Panc1 (cell line): Measurements from ENCODE around the gene TBC1D25.
"Not testable (repeated sequence)": the region's sequence is repeated elsewhere in the genome, so short reads cannot be mapped to it uniquely, and the experiment has no call there.

Source experiments
- POLR2AphosphoS5 ChIP-seq: IDR thresholded peaks from 2 replicates; pipeline ENCODE4 v1.6.1; 2012; ENCODE audit warnings: mild to moderate bottlenecking, low read depth, low read length, moderate library complexity
- SIN3A ChIP-seq: IDR thresholded peaks from 2 replicates; pipeline ENCODE4 v1.6.1; 2012; ENCODE audit warnings: low read depth, mild to moderate bottlenecking, low read length, moderate library complexity, borderline replicate concordance; ENCODE audit not compliant: insufficient read depth
- TF ChIP-seq, protein P1 (sequence below): fragments of 450-650 bp; IDR thresholded peaks from 2 replicates; pipeline ENCODE4 v1.5.1; 2017; ENCODE audit warnings: mild to moderate bottlenecking

DNA sequence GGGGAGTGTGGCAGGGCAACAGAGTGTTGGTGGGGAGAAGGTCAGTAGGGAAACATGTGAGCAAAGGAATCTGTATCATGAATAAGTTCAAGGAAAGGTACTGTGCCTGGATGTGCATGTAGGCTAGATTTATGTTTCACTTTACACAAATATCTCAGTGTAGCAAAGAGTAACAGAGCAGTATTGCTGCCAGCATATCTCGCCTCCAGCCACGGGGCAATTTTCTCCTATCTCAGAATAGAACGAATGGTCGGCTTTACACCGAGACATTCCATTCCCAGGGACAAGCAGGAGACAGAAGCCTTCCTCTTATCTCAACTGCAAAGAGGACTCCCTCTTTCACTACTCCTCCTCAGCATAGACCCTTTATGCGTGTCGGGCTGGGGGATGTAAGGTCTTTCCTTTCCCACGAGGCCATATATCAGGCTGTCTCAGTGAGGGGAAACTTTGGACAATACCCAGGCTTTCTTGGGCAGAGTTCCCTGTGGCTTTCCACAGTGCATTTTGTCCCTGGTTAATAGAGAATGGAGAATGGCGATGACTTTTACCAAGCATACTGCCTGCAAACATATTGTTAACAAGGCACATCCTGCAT is 16.3 kb downstream of the TBC1D25 start:
- TF ChIP-seq, protein P1, sequence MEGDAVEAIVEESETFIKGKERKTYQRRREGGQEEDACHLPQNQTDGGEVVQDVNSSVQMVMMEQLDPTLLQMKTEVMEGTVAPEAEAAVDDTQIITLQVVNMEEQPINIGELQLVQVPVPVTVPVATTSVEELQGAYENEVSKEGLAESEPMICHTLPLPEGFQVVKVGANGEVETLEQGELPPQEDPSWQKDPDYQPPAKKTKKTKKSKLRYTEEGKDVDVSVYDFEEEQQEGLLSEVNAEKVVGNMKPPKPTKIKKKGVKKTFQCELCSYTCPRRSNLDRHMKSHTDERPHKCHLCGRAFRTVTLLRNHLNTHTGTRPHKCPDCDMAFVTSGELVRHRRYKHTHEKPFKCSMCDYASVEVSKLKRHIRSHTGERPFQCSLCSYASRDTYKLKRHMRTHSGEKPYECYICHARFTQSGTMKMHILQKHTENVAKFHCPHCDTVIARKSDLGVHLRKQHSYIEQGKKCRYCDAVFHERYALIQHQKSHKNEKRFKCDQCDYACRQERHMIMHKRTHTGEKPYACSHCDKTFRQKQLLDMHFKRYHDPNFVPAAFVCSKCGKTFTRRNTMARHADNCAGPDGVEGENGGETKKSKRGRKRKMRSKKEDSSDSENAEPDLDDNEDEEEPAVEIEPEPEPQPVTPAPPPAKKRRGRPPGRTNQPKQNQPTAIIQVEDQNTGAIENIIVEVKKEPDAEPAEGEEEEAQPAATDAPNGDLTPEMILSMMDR, result not testable (repeated sequence)
- not testable (repeated sequence) for TF ChIP-seq SIN3A, POLR2AphosphoS5
